HL-60 (cell line): ENCODE measurements around the gene SAMM50.

Experiments used
- CTCF ChIP-seq: IDR thresholded peaks from one replicate; pipeline ENCODE4 v1.5.1; 2011; ENCODE audit warnings: low read length, control low read depth, inconsistent platforms; ENCODE audit not compliant: insufficient read depth
- GABPA ChIP-seq: IDR thresholded peaks from 2 replicates; pipeline ENCODE4 v1.6.1; 2012; ENCODE audit warnings: low read depth
- POLR2AphosphoS5 ChIP-seq: IDR thresholded peaks from 2 replicates; pipeline ENCODE4 v1.6.1; 2012; ENCODE audit warnings: low read depth

- TF ChIP-seq CTCF (no peak), POLR2AphosphoS5 (no peak), GABPA (no peak)
Measured at GRCh38 chr22:44037519-44038375, 82.5 kb downstream of the SAMM50 start.
